Measurements from ENCODE around the gene DNAAF8.
"Not testable (repeated sequence)": the region's sequence is repeated elsewhere in the genome, so short reads cannot be mapped to it uniquely, and the experiment has no call there.

Gene DNAAF8

DNA sequence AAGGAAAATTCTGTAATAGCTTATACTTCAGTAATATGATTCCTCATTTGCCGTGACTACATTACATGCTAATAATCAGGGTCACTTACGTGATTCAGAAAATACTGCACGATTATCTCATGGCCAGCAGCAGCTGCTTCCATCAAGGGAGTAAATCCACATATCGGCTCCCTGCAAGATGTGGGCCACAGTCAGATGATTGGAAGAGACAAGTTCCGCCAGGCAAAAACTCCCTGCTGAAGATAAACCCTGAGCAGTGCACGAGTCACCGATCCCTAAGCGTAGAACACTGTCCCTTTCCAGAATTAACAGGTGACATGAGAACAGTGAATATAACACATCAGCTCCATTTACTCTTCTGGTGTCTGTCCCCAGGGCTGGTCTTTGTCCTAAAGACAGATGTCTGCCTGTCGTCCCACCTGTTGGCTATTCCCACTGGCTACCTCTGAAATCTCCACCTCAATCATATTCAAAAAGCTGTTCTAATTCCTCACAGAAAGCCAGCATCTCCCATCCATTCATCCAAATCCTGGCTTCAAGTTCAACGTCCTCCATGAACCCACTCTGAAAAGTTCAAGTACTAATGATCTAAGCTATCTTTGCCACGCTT is 9.6 kb upstream of the DNAAF8 start:
- DNase-seq: no peak

- DNase-seq: no peak
These were observed 7.7 kb upstream of the DNAAF8 start for GRCh38 chr16:4726616-4727015.

- no peak for DNase-seq
These were observed 5.7 kb upstream of the DNAAF8 start for GRCh38 chr16:4728676-4729075.

GRCh38 chr16:4729876-4730275 is 4.5 kb upstream of the DNAAF8 start:
- no peak for DNase-seq

DNA sequence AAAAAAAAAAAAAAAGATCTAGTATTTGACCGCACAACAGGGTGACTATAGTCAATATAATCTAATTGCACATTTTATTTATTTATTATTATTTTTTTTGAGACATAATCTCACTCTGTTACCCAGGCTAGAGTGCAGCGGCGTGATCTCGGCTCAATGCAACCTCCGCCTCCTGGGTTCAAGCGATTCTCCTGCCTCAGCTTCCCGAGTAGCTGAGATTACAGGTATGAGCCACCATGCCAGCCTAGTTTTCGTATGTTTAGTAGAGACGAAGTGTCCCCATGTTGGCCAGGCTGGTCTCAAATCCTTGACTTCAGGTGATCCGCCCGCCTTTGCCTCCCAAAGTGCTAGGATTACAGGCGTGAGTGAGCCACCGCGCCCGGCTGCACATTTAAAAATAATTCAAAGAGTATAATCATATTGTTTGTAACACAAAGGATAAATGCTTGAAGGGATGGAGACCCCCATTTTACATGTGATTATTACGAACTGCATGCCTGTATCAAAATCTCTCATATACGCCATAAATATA is 1.1 kb upstream of the DNAAF8 start:
- no peak for DNase-seq

GRCh38 chr16:4733747-4734062 is 632 bp upstream of the DNAAF8 start:
- no peak for DNase-seq

DNA sequence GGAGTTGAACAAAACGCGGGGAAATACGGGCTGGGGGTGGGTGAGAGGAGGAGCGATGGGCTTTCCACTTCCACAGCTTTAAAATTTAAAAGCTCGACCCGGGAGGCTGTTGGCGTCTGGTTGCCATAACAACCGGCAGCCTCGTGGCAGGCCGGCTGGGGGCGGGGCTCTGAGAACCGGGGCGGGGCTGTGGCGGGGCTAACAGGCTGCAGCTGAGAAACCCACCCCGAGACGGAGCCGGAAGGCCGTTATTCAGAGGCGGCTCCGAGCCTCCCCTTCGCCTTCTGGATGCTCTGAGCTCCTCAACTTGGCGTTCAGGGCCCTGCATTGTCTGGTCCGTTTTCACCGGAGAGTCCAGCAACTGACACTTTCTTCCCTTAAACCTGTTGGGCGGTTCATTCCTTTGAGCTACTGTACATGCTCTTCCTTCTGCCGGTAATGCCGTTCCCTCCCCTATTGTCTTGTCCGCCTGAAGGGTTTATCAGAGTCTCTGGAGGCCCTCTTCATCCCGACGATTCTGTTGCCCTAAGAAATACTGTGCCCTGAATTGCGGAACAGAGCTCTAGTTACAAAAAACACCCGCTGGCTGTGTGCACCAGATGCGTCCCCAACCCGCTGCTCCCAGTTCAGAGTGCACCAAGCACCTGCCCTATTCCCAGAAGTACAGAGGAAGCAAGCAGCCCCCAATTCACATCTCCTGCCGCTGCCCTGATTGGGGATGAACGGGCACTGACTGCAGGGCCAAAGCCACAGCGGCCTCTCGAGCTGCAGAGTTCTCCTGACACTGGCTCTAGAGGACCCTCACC is 596 bp downstream of the DNAAF8 start:
- peak; percentile 93 for DNase-seq

DNA sequence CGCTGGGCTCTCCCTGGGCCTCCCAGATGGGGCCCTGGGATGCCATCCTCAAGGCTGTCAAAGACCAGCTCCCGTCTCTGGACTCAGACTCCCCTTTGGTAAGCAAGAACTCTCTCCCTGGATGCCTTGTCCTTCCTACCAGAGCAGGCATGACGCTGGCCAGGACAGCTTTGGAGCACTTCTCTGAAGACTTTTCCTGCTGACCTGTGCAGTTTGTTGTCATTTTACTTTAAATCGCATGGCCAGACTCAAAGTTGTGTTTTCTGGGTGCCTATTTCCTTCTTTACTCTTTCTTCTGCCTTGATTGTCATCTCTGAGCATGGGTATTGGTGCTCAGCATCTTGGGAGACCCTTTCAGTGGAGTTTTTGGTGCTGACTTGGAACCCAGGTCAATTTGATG is 2.2 kb downstream of the DNAAF8 start:
- DNase-seq: no peak

GRCh38 chr16:4737545-4737944 is 3.2 kb downstream of the DNAAF8 start:
- no peak for DNase-seq

DNA sequence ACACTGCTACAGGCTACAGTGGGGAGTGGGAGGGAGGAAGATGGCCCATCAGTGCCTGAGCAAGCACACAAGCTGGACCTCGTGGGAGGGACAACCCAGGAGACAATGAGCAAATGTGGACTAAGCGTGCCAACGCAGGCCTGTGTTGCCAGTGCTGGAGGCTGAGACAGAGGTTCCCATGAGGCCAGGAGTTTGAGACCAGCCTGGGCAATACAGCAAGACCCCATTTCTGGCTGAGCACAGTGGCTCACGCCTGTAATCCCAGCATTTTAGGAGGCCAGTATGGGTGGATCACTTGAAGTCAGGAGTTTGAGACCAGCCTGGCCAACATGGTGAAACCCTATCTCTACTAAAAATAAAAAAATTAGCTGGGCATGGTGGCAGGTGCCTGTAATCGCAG is 4.0 kb downstream of the DNAAF8 start:
- DNase-seq: not testable (repeated sequence)

GRCh38 chr16:4743226-4743878 is 9.0 kb downstream of the DNAAF8 start:
- no peak for DNase-seq

- no peak for DNase-seq
These were observed 10.4 kb downstream of the DNAAF8 start for GRCh38 chr16:4744555-4745273.

DNA sequence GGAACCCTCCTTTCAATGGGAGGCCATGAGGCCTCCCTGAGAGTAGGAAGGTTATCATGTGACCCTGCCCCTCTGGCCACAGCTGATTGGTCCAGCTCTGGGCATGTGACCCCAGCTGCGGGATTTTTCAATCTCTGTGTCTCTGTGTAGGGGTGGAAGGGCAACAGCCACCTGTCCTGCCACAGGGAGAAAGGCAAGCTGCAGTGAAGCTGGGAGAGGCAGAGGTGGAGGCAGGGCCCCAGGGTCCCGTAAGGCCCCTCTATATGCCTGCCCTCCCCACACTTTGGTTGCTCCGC is 10.9 kb downstream of the DNAAF8 start:
- no peak for DNase-seq

DNA sequence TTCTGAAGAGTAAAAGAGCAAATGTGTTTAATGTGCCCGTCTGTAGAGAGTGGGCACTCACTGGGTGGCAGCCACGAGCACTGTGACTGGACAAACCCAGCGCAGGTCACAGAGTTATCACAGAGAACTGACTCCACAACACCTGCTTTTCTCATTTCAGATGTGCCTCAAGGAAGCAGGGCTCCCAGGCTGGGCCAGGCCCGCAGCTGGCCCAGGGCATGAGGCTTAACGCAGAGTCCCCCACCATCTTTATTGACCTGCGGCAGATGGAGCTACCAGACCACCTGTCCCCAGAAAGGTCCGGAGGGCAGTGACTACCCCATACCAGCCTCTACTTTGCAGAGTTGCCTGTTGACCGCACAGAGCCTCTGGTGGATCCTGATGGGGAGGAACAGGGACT is 11.9 kb downstream of the DNAAF8 start:
- DNase-seq: no peak

DNA sequence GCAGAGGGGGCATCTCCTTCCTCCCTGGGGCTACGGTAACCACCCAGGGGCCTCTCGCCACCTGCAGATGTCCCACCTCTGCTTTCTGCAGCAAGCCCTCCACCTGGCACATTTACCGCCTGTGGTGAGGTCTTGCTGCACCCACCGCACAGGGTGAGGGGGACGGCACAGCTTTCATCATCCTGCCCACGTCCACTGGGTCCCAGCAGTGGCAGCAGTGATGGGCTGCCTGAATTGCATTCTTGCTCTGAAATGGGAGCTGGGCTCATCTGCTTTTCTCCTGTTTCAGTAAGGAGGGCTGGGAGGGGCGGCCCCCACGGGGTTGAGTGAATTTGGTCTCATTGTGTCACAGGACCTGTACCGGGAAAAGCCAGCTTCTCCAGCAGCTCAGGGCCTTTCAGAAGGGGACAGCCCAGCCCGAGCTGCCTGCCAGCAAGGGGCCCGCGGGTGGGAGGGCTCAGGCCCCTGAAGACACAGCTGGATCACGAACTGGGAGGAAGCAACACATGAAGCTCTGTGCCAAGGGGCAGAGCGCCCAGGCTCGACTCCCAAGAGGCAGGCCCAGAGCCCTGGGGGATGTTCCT is 12.7 kb downstream of the DNAAF8 start:
- no peak for DNase-seq

- no peak for DNase-seq
These were observed 13.8 kb downstream of the DNAAF8 start for GRCh38 chr16:4747906-4748681.

GRCh38 chr16:4748682-4749411 is 14.5 kb downstream of the DNAAF8 start:
- no peak for DNase-seq

DNA sequence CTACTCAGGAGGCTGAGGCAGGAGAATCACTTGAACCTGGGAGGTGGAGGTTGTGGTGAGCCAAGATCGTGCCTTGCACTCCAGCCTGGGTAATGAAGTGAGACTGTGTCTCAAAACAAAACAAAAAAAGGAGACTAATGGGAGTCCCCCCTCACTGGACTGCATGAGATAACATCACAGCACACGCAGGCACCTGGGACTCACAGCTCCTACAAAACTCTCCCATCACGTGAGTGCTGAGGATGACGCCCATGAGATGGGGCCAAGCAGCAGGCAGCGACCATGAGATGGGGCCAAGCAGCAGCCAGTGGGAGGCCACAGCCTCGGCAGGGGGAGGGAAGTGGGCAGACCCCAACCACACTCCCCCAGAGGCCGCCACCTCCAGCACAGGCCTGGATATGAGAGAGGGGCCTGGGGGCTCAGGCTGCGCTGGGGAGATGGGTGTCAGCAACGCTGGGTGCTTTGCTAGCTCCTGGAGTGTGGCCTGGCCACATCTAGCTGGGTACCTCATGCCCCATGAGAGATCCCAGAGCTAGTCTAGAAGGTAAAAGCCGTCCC is 15.4 kb downstream of the DNAAF8 start:
- DNase-seq: no peak

- DNase-seq: no peak
These were observed 16.6 kb downstream of the DNAAF8 start for GRCh38 chr16:4750896-4751295.

- no peak for DNase-seq
These were observed 18.2 kb downstream of the DNAAF8 start for GRCh38 chr16:4752351-4753100.

- no peak for DNase-seq
These were observed 18.9 kb downstream of the DNAAF8 start for GRCh38 chr16:4753227-4753626.

Data from effector CD4-positive, alpha-beta T cell (primary cell).